B cell (primary cell): ENCODE results near the gene STXBP6.

Experiments
- CTCF ChIP-seq: fragments of 200-600 bp; IDR thresholded peaks from one replicate; pipeline ENCODE4 v1.8.0; 2022; ENCODE audit warnings: antibody characterized with exemption, mild to moderate bottlenecking
- EZH2 ChIP-seq: IDR thresholded peaks from 2 replicates; pipeline ENCODE4 v1.6.1; 2012; ENCODE audit warnings: borderline replicate concordance, low read depth, mild to moderate bottlenecking, moderate library complexity, low read length; ENCODE audit not compliant: insufficient read depth, poor library complexity, severe bottlenecking

- TF ChIP-seq CTCF, result no peak
- TF ChIP-seq EZH2, result no peak
Observed at GRCh38 chr14:25006961-25007795, 42.8 kb downstream of the STXBP6 start.
